CD4-positive, alpha-beta T cell (primary cell): ENCODE results near the gene FNIP2. TPM values are rescaled to one million over a fixed set of nuclear protein-coding genes. Genes with fewer than 3 reads are reported as not detected.

Experiments used
- ATAC-seq: fragments of 200-7000 bp; cut with Tn5 transposase; one replicate; pipeline ENCODE4 v1.10.0; 2022; ENCODE audit warnings: mild to moderate bottlenecking; ENCODE audit not compliant: poor library complexity
- CTCF ChIA-PET: fragments of 350-600 bp; sonication (Branson Sonifier 250); formaldehyde crosslinking; loops from one replicate; lab custom pipeline; 2021; ENCODE audit warnings: antibody characterized with exemption, inconsistent platforms; lab: Charles Lee
- POLR2A ChIA-PET: fragments of 350-600 bp; sonication (Branson Sonifier 250); formaldehyde crosslinking; loops from one replicate; lab custom pipeline; 2021; ENCODE audit warnings: antibody characterized with exemption, inconsistent platforms; lab: Charles Lee
- DNase-seq, 14 experiments: peaks; one replicate each; pipeline ENCODE4 v3.0.0-alpha.2; 2013 to 2020; ENCODE audit warnings: mixed read lengths in 2 of 14
- H3K27ac ChIP-seq, 2 donors: one replicate each; pipeline versions ENCODE4 v1.5.1 to v1.7.0; 2013; ENCODE audit warnings: low read length in 2 of 2, low read depth in 1 of 2, mild to moderate bottlenecking in 1 of 2
- H3K27me3 ChIP-seq, 2 experiments: 1 replicate in 1 of 2; 2 replicates in 1 of 2; pipeline versions ENCODE4 v1.6.1 to v1.7.0; 2013; ENCODE audit warnings: low read length in 2 of 2, control low read depth in 1 of 2, mild to moderate bottlenecking in 1 of 2, moderate library complexity in 1 of 2; ENCODE audit not compliant: insufficient read depth in 2 of 2, control insufficient read depth in 1 of 2
- H3K36me3 ChIP-seq: one replicate; pipeline ENCODE4 v1.6.1; 2013; ENCODE audit warnings: low read length, control low read depth; ENCODE audit not compliant: insufficient read depth
- H3K4me1 ChIP-seq: one replicate; pipeline ENCODE4 v1.6.1; 2013; ENCODE audit warnings: low read length, control low read depth; ENCODE audit not compliant: insufficient read depth
- H3K4me3 ChIP-seq: one replicate; pipeline ENCODE4 v1.5.1; 2013; ENCODE audit warnings: mild to moderate bottlenecking, low read length, moderate library complexity
- H3K9me3 ChIP-seq, 2 experiments: 1 replicate in 1 of 2; 2 replicates in 1 of 2; pipeline versions ENCODE4 v1.6.1 to v1.7.0; 2013; ENCODE audit warnings: low read length in 2 of 2, mild to moderate bottlenecking in 2 of 2, control low read depth in 1 of 2, moderate library complexity in 1 of 2; ENCODE audit not compliant: control insufficient read depth in 1 of 2, insufficient read depth in 1 of 2
- H3K27ac Mint-ChIP-seq: one replicate; pipeline ENCODE4 v1.8.0; 2020; ENCODE audit warnings: mixed read lengths
- H3K27me3 Mint-ChIP-seq: one replicate; pipeline ENCODE4 v1.8.0; 2021; ENCODE audit warnings: mixed read lengths
- H3K36me3 Mint-ChIP-seq: one replicate; pipeline ENCODE4 v1.8.0; 2021; ENCODE audit warnings: low read depth, mixed read lengths
- H3K4me1 Mint-ChIP-seq: one replicate; pipeline ENCODE4 v1.8.0; 2021; ENCODE audit warnings: low read depth, mixed read lengths
- H3K4me3 Mint-ChIP-seq: one replicate; pipeline ENCODE4 v1.8.0; 2020; ENCODE audit warnings: mild to moderate bottlenecking, mixed read lengths
- H3K9me3 Mint-ChIP-seq: one replicate; pipeline ENCODE4 v1.8.0; 2020; ENCODE audit warnings: mixed read lengths
- CTCF ChIP-seq: fragments of 200-600 bp; IDR thresholded peaks from one replicate; pipeline ENCODE4 v1.8.0; 2022; ENCODE audit warnings: antibody characterized with exemption, mild to moderate bottlenecking
- intact Hi-C, 2 experiments: fragments of 100-400 bp; cut with DNase I in 1 of 2; cut with micrococcal nuclease in 1 of 2; formaldehyde crosslinking; loops; one replicate each; pipeline versions ENCODE4 v1.15.1 to v1.9.0; 2023 to 2025; cut with DNase I, micrococcal nuclease
- total RNA-seq, 174 experiments: library from RNA in 2 of 174; stranded (reverse) in 2 of 174; gene quantifications; one replicate each; pipeline ENCODE4 v1.2.3 and lab custom pipeline; 2021 to 2026

The FNIP2 gene
- total RNA-seq, 2 experiments from 2014 or later = 7.5 to 7.7 TPM

GRCh38 chr4:158767451-158767850, 1.4 kb upstream of the FNIP2 start:
- intact Hi-C loops = loop anchor here in 1 of 2 experiments (2.0 kb wide), 1 partner anchor 39 kb away; no protein-coding TSS in a partner anchor

GRCh38 chr4:158769175-158769921, 522 bp downstream of the FNIP2 start:
- TF ChIP-seq CTCF = no peak
- H3K27ac Mint-ChIP-seq = peak overlapping the region; percentile 91
- peak overlapping the region; percentile 8 to 44 for H3K27ac ChIP-seq
- no peaks in the 10 kb centered on the region for H3K9me3 Mint-ChIP-seq
- H3K4me3 Mint-ChIP-seq = peak overlapping the region; percentile 98
- ChIA-PET POLR2A (interaction anchor here (0.7 to 2.5 kb wide), 11 partner anchors 9 to 81 kb away, joined by 3 to 9 read pairs (median 3); partner anchors contain the start of gene PPID), CTCF (interaction anchor here (0.6 to 0.7 kb wide), 2 partner anchors 35 to 54 kb away, joined by 3 to 4 read pairs; no protein-coding TSS in a partner anchor)
- ATAC-seq (peak; percentile 53), DNase-seq (peak; percentile 7 to 76 (median 25))
- H3K4me1 ChIP-seq = peaks cover 10% of the 10 kb centered on the region
- no peaks in the 10 kb centered on the region for H3K27me3 Mint-ChIP-seq
- peaks cover 42% of the 10 kb centered on the region for H3K4me1 Mint-ChIP-seq
- no peaks in the 10 kb centered on the region for H3K27me3 ChIP-seq
- no peaks in the 10 kb centered on the region for H3K36me3 ChIP-seq
- no peaks in the 10 kb centered on the region for H3K9me3 ChIP-seq
- H3K36me3 Mint-ChIP-seq = peaks cover 4% of the 10 kb centered on the region
- peak overlapping the region; percentile 69 for H3K4me3 ChIP-seq
- intact Hi-C loops = loop anchor here in 1 of 2 experiments (1.0 kb wide), 1 partner anchor 42 kb away; no protein-coding TSS in a partner anchor

More at GRCh38 chr4:158767451-158767850, 1.4 kb upstream of the FNIP2 start:
- Mint-ChIP-seq H3K36me3 (peaks cover 4% of the 10 kb centered on the region), H3K9me3 (no peaks in the 10 kb centered on the region), H3K27ac (peak overlapping the region; percentile 82), H3K27me3 (no peaks in the 10 kb centered on the region), H3K4me3 (peak overlapping the region; percentile 92), H3K4me1 (peaks cover 36% of the 10 kb centered on the region)
- DNase-seq = no peak
- CTCF ChIA-PET = no interaction called here
- POLR2A ChIA-PET = no interaction called here
- H3K27ac ChIP-seq = no peak overlapping the region
- no peaks in the 10 kb centered on the region for H3K27me3 ChIP-seq
- H3K9me3 ChIP-seq = no peaks in the 10 kb centered on the region
- H3K36me3 ChIP-seq = no peaks in the 10 kb centered on the region
- H3K4me1 ChIP-seq = peaks cover 10% of the 10 kb centered on the region
- no peak for ATAC-seq
- no peak for TF ChIP-seq CTCF
- no peak overlapping the region for H3K4me3 ChIP-seq

- peaks cover 51% of the 10 kb centered on the region for H3K4me1 Mint-ChIP-seq
- no peaks in the 10 kb centered on the region for H3K9me3 Mint-ChIP-seq
- ATAC-seq (no peak), DNase-seq (no peak)
- H3K36me3 Mint-ChIP-seq = peaks cover 4% of the 10 kb centered on the region
- Histone ChIP-seq H3K27ac (no peak overlapping the region), H3K36me3 (no peaks in the 10 kb centered on the region), H3K4me1 (peaks cover 10% of the 10 kb centered on the region), H3K9me3 (no peaks in the 10 kb centered on the region), H3K27me3 (no peaks in the 10 kb centered on the region), H3K4me3 (no peak overlapping the region)
- TF ChIP-seq CTCF = no peak
- CTCF ChIA-PET = no interaction called here
- intact Hi-C loops = loop anchor here in 1 of 2 experiments (5.0 kb wide), 1 partner anchor 332 kb away; the partner anchor contains the start of gene RAPGEF2
- POLR2A ChIA-PET = no interaction called here
- H3K27me3 Mint-ChIP-seq = no peaks in the 10 kb centered on the region
- peak overlapping the region; percentile 98 for H3K4me3 Mint-ChIP-seq
- peak overlapping the region; percentile 56 for H3K27ac Mint-ChIP-seq
Observed at GRCh38 chr4:158770671-158771070, 1.8 kb downstream of the FNIP2 start.
